H1 (cell line): ENCODE data around the gene MAP3K6. TPM values are rescaled to one million over a fixed set of nuclear protein-coding genes. Genes with fewer than 3 reads are reported as not detected.

ENCODE experiments used
- CTCF ChIA-PET: fragments of 300-600 bp; sonication (Branson Sonifier 250); formaldehyde crosslinking; loops from one replicate; lab custom pipeline; 2021; ENCODE audit not compliant: partially characterized antibody; lab: Charles Lee
- POLR2A ChIA-PET: fragments of 300-600 bp; sonication (Branson Sonifier 250); formaldehyde crosslinking; loops from one replicate; lab custom pipeline; 2021; ENCODE audit warnings: inconsistent platforms; ENCODE audit not compliant: partially characterized antibody; lab: Charles Lee
- DNase-seq, 2 experiments: peaks; one replicate each; pipeline versions ENCODE4 v3.0.0 to v3.0.0-alpha.2; 2010 to 2022; ENCODE audit warnings: low spot score in 2 of 2, low read depth in 1 of 2, mixed read lengths in 1 of 2
- FAIRE-seq: peaks from 2 replicates; lab custom pipeline; 2011; peaks lifted over from hg19 to GRCh38; lab: Jason Lieb, UNC
- H2AFZ ChIP-seq: 2 replicates; pipeline ENCODE4 v1.8.1; 2012; ENCODE audit warnings: low read length, inconsistent platforms
- H2AK5ac ChIP-seq: 2 replicates; pipeline ENCODE4 v1.6.1; 2013; ENCODE audit warnings: low read depth, low read length
- H2BK120ac ChIP-seq: replicated peaks from 2 replicates; pipeline ENCODE3; 2013; ENCODE audit warnings: low read depth, low read length, inconsistent platforms
- H2BK12ac ChIP-seq: 2 replicates; pipeline ENCODE4 v1.6.1; 2013; ENCODE audit warnings: low read depth, low read length
- H2BK15ac ChIP-seq: 2 replicates; pipeline ENCODE4 v1.6.1; 2013; ENCODE audit warnings: low read length
- H2BK20ac ChIP-seq: 2 replicates; pipeline ENCODE4 v1.6.1; 2013; ENCODE audit warnings: low read length
- H2BK5ac ChIP-seq: 2 replicates; pipeline ENCODE4 v1.6.1; 2013; ENCODE audit warnings: low read depth, low read length
- H3K14ac ChIP-seq: 2 replicates; pipeline ENCODE4 v1.6.1; 2013; ENCODE audit warnings: inconsistent platforms; ENCODE audit not compliant: insufficient read length
- H3K18ac ChIP-seq: 2 replicates; pipeline ENCODE4 v1.6.1; 2013; ENCODE audit warnings: low read length; ENCODE audit errors: extremely low read depth
- H3K23ac ChIP-seq: 2 replicates; pipeline ENCODE4 v1.6.1; 2013; ENCODE audit warnings: inconsistent platforms; ENCODE audit not compliant: insufficient read length
- H3K23me2 ChIP-seq: 2 replicates; pipeline ENCODE4 v1.6.1; 2013; ENCODE audit warnings: low read depth, low read length
- H3K27ac ChIP-seq: 2 replicates; pipeline ENCODE4 v1.6.1; 2011; ENCODE audit warnings: low read depth, low read length, inconsistent platforms
- H3K27me3 ChIP-seq, 4 experiments: replicated peaks in 1 of 4; 1 replicate in 1 of 4; 2 replicates in 3 of 4; pipeline versions ENCODE4 v1.6.1 to v1.8.1; 2011 to 2013; ENCODE audit warnings: low read length in 3 of 4, mild to moderate bottlenecking in 3 of 4, inconsistent platforms in 2 of 4, mixed read lengths in 2 of 4, moderate library complexity in 1 of 4; ENCODE audit not compliant: control insufficient read depth in 3 of 4, insufficient read depth in 3 of 4; ENCODE audit errors: extremely low read depth in 1 of 4
- H3K36me3 ChIP-seq, 4 experiments: 2 replicates each; pipeline versions ENCODE4 v1.6.1 to v1.8.1; 2011 to 2013; ENCODE audit warnings: mild to moderate bottlenecking in 4 of 4, low read length in 3 of 4, moderate library complexity in 2 of 4, control low read depth in 1 of 4, inconsistent platforms in 1 of 4; ENCODE audit not compliant: insufficient read depth in 4 of 4, control insufficient read depth in 2 of 4
- H3K4ac ChIP-seq: replicated peaks from 2 replicates; pipeline ENCODE3; 2013; ENCODE audit warnings: low read length, low read depth, mixed read lengths, inconsistent platforms; ENCODE audit not compliant: insufficient read length
- H3K4me1 ChIP-seq, 4 experiments: replicated peaks in 1 of 4; 1 replicate in 1 of 4; 2 replicates in 3 of 4; pipeline versions ENCODE4 v1.6.1 to v1.8.1; 2011 to 2013; ENCODE audit warnings: low read length in 3 of 4, inconsistent platforms in 2 of 4, mixed read lengths in 1 of 4; ENCODE audit not compliant: insufficient read depth in 4 of 4, control insufficient read depth in 3 of 4
- H3K4me2 ChIP-seq, 2 experiments: 2 replicates each; pipeline versions ENCODE4 v1.6.1 to v1.8.1; 2011 to 2013; ENCODE audit warnings: low read depth in 2 of 2, low read length in 2 of 2, control low read depth in 1 of 2, inconsistent platforms in 1 of 2, mild to moderate bottlenecking in 1 of 2; ENCODE audit not compliant: insufficient read depth in 1 of 2
- H3K4me3 ChIP-seq, 4 experiments: fragments of 200-600, 300-600 bp in 1 of 4; sonication (generic), shearing (Covaris generic), sonication (Bioruptor Twin) in 1 of 4; 2 replicates each; pipeline versions ENCODE4 v1.5.1 to v1.8.1; 2011 to 2016; ENCODE audit warnings: low read length in 4 of 4, low read depth in 3 of 4, control low read depth in 2 of 4, inconsistent platforms in 2 of 4, mild to moderate bottlenecking in 2 of 4, mixed read lengths in 1 of 4, moderate library complexity in 1 of 4; ENCODE audit not compliant: insufficient read depth in 2 of 4; ENCODE audit errors: extremely low read depth in 1 of 4
- H3K56ac ChIP-seq: replicated peaks from 2 replicates; pipeline ENCODE3; 2013; ENCODE audit warnings: low read depth, mild to moderate bottlenecking, mixed read lengths, low read length, inconsistent platforms; ENCODE audit not compliant: insufficient read length
- H3K79me1 ChIP-seq: 2 replicates; pipeline ENCODE4 v1.6.1; 2013; ENCODE audit warnings: low read depth, low read length, control low read depth
- H3K79me2 ChIP-seq, 2 experiments: 2 replicates each; pipeline versions ENCODE4 v1.6.1 to v1.8.1; 2012 to 2013; ENCODE audit warnings: low read length in 2 of 2, mild to moderate bottlenecking in 2 of 2, inconsistent platforms in 1 of 2; ENCODE audit not compliant: insufficient read depth in 2 of 2, control insufficient read depth in 1 of 2
- H3K9ac ChIP-seq, 4 experiments: replicated peaks in 1 of 4; 1 replicate in 1 of 4; 2 replicates in 3 of 4; pipeline versions ENCODE4 v1.6.1 to v1.8.1; 2011 to 2013; ENCODE audit warnings: low read depth in 3 of 4, low read length in 3 of 4, control low read depth in 2 of 4, mild to moderate bottlenecking in 2 of 4, moderate library complexity in 2 of 4, inconsistent platforms in 1 of 4; ENCODE audit errors: extremely low read depth in 1 of 4
- H3K9me3 ChIP-seq, 2 experiments: 2 replicates each; pipeline versions ENCODE4 v1.6.1 to v1.8.1; 2012 to 2013; ENCODE audit warnings: mild to moderate bottlenecking in 2 of 2, moderate library complexity in 2 of 2, control low read depth in 1 of 2, inconsistent platforms in 1 of 2, low read depth in 1 of 2, low read length in 1 of 2, mixed read lengths in 1 of 2; ENCODE audit not compliant: insufficient read depth in 2 of 2
- H4K20me1 ChIP-seq, 2 experiments: replicated peaks in 1 of 2; 2 replicates each; pipeline versions ENCODE3 to v1.8.1; 2011 to 2013; ENCODE audit warnings: inconsistent platforms in 2 of 2, low read length in 2 of 2, mild to moderate bottlenecking in 1 of 2; ENCODE audit not compliant: insufficient read depth in 2 of 2, control insufficient read depth in 1 of 2
- H4K5ac ChIP-seq: 2 replicates; pipeline ENCODE4 v1.6.1; 2013; ENCODE audit warnings: low read length, low read depth, mixed read lengths, inconsistent platforms; ENCODE audit not compliant: insufficient read length
- H4K8ac ChIP-seq: 2 replicates; pipeline ENCODE4 v1.8.0; 2013; ENCODE audit warnings: mild to moderate bottlenecking, moderate library complexity, low read length, inconsistent platforms; ENCODE audit not compliant: insufficient read depth; ENCODE audit errors: extremely low read depth
- H4K91ac ChIP-seq: replicated peaks from 2 replicates; pipeline ENCODE3; 2013; ENCODE audit warnings: low read length, mixed read lengths, inconsistent platforms; ENCODE audit not compliant: insufficient read length
- FOSL1 ChIP-seq: IDR thresholded peaks from 2 replicates; pipeline ENCODE4 v1.6.1; 2011; ENCODE audit warnings: mild to moderate bottlenecking, low read depth, low read length, moderate library complexity; ENCODE audit not compliant: insufficient read depth
- GABPA ChIP-seq: IDR thresholded peaks from 2 replicates; pipeline ENCODE4 v1.6.1; 2011; ENCODE audit warnings: mild to moderate bottlenecking, low read length, moderate library complexity, borderline replicate concordance; ENCODE audit not compliant: insufficient read depth
- NRF1 ChIP-seq: IDR thresholded peaks from 2 replicates; pipeline ENCODE4 v1.6.1; 2011; ENCODE audit warnings: mild to moderate bottlenecking, low read depth, low read length, improper control_type of control experiment
- SIX5 ChIP-seq: IDR thresholded peaks from 2 replicates; pipeline ENCODE4 v1.6.1; 2011; ENCODE audit warnings: mild to moderate bottlenecking, low read depth, low read length
- SUZ12 ChIP-seq: fragments of 200-600 bp; sonication (generic); IDR thresholded peaks from 2 replicates; pipeline ENCODE4 v1.6.1; 2012; ENCODE audit warnings: mild to moderate bottlenecking, inconsistent platforms, low read length, moderate library complexity, mixed read lengths
- TAF1 ChIP-seq: IDR thresholded peaks from 2 replicates; pipeline ENCODE4 v1.6.1; 2011; ENCODE audit warnings: mild to moderate bottlenecking, low read depth, low read length
- WGBS, 2 experiments: shearing (Covaris generic) in 1 of 2; methylation state at CpG; one replicate each; pipeline versions ENCODE4 v1.1.6 to v1.1.7; 2013 to 2015; ENCODE audit warnings: low lambda C conversion rate in 2 of 2, mixed read lengths in 2 of 2, inconsistent platforms in 1 of 2, low coverage in 1 of 2, missing lambda C conversion rate in 1 of 2; ENCODE audit not compliant: insufficient replicate concordance in 2 of 2, insufficient coverage in 1 of 2, insufficient read length in 1 of 2; ENCODE audit errors: extremely low coverage in 1 of 2, missing lambda C conversion rate in 1 of 2; 5-methylcytosine and 5-hydroxymethylcytosine counted together
- polyA plus RNA-seq, 7 experiments: library from polyadenylated mRNA; depleted of rRNA in 3 of 7; stranded (reverse) in 5 of 7; unstranded in 2 of 7; fragments of >200 nt in 5 of 7; fragments of 200-250 nt in 2 of 7; gene quantifications; 1 replicate in 5 of 7; 2 replicates in 1 of 7; 4 replicates in 1 of 7; pipeline versions ENCODE4 v1.2.1 to v1.2.3, GENCODE V29; 2011 to 2013; ENCODE audit warnings: missing spikeins in 2 of 7, mixed read lengths in 2 of 7
- total RNA-seq: library from RNA; stranded (reverse); fragmentation: NEBNext Ultra II Directional; extraction: Animal tissue kit (Norgen Biotek cat#: 25700); gene quantifications from 2 replicates; pipeline ENCODE4 v1.2.1, GENCODE V29; 2021
- TF ChIP-seq, protein P1 (sequence below): IDR thresholded peaks from 2 replicates; pipeline ENCODE4 v1.6.1; 2011; ENCODE audit warnings: low read length, improper control_type of control experiment

Gene MAP3K6
- total and polyA plus RNA-seq, 2 of the 8 experiments (the other 6 are each of a cell fraction or from before 2014, with no cell fraction given), result 7.4 to 7.6 TPM

GRCh38 chr1:27365372-27366112, 1.2 kb downstream of the MAP3K6 start:
- peaks cover 0 to 2% of the 10 kb centered on the region in 2 experiments for H4K20me1 ChIP-seq
- H2BK5ac ChIP-seq, result no peak overlapping the region
- H3K36me3 ChIP-seq, result no peaks in the 10 kb centered on the region
- no peak overlapping the region for H3K27ac ChIP-seq
- peaks cover 5 to 15% (median 11%) of the 10 kb centered on the region in 4 experiments; a peak in 6 of 7 replicates for H3K27me3 ChIP-seq
- DNase-seq (peak in 1 of 2 experiments; percentile 86), FAIRE-seq (no peak)
- H3K9ac ChIP-seq, result peak overlapping the region in 1 of 4 experiments; percentile 24; a peak in 1 of 7 replicates
- H3K4ac ChIP-seq, result no peak overlapping the region
- no peaks in the 10 kb centered on the region for H3K79me1 ChIP-seq
- H2AFZ ChIP-seq, result no peak overlapping the region; the same call in 1 of the 2 replicates
- no peak overlapping the region for H3K23ac ChIP-seq
- 13% methylated on average over 25 of the region's 40 CpGs; no CpG with 5 or more reads in 1 of the 2 experiments for WGBS, 2 experiments
- H3K4me2 ChIP-seq, result peak overlapping the region; percentile 85 to 97
- POLR2A ChIA-PET, result interaction anchor here (0.6 to 10.3 kb wide), 16 partner anchors 12 to 334 kb away, joined by 3 to 101 read pairs (median 4); partner anchors contain the start of gene CD164L2
- H3K23me2 ChIP-seq, result peaks cover 7% of the 10 kb centered on the region; the same call in 1 of the 2 replicates
- peak overlapping the region; percentile 41 for H4K5ac ChIP-seq
- no peak overlapping the region for H3K18ac ChIP-seq
- no peak overlapping the region for H3K14ac ChIP-seq
- H2AK5ac ChIP-seq, result no peak overlapping the region
- H4K91ac ChIP-seq, result peak overlapping the region; percentile 22
- H3K4me1 ChIP-seq, result peaks cover 6 to 20% (median 8%) of the 10 kb centered on the region in 4 experiments
- H3K9me3 ChIP-seq, result no peaks in the 10 kb centered on the region
- peak overlapping the region; percentile 33; the same call in 1 of the 2 replicates for H2BK12ac ChIP-seq
- H4K8ac ChIP-seq, result no peak overlapping the region; the same call in 1 of the 2 replicates
- no peak overlapping the region for H2BK120ac ChIP-seq
- H3K56ac ChIP-seq, result no peak overlapping the region
- H2BK20ac ChIP-seq, result no peak overlapping the region
- no peaks in the 10 kb centered on the region for H3K79me2 ChIP-seq
- H3K4me3 ChIP-seq, result peak overlapping the region; percentile 62 to 71 (median 64)
- CTCF ChIA-PET, result interaction anchor here (0.7 to 28.8 kb wide), 18 partner anchors 9 to 241 kb away, joined by 3 to 625 read pairs (median 8); partner anchors contain the start of genes CD164L2, FCN3, GPR3 and SYTL1
- peak overlapping the region; percentile 14; the same call in 1 of the 2 replicates for H2BK15ac ChIP-seq
- TF ChIP-seq FOSL1 (no peak), NRF1 (no peak), TAF1 (peak; percentile 71), GABPA (no peak), SUZ12 (no peak), SIX5 (no peak)
- TF ChIP-seq, protein P1, sequence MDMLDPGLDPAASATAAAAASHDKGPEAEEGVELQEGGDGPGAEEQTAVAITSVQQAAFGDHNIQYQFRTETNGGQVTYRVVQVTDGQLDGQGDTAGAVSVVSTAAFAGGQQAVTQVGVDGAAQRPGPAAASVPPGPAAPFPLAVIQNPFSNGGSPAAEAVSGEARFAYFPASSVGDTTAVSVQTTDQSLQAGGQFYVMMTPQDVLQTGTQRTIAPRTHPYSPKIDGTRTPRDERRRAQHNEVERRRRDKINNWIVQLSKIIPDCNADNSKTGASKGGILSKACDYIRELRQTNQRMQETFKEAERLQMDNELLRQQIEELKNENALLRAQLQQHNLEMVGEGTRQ, result no peak
